Esophagus squamous epithelium (tissue), 4 donors: Measurements from ENCODE around the gene FNDC3B.

Experiments
- POLR2A ChIP-seq, 4 donors: fragments of 450-650 bp; IDR thresholded peaks; one replicate each; pipeline ENCODE4 v1.6.1; 2017; ENCODE audit warnings: antibody characterized with exemption in 4 of 4, mild to moderate bottlenecking in 4 of 4, moderate library complexity in 3 of 4
- TF ChIP-seq, protein P1 (sequence below), 6 experiments: fragments of 450-650 bp in 4 of 6; fragments of 200-600 bp in 2 of 6; sonication (generic) in 2 of 6; IDR thresholded peaks; one replicate each; pipeline ENCODE4 v1.5.1; 2016 to 2019; ENCODE audit warnings: antibody characterized with exemption in 6 of 6, mild to moderate bottlenecking in 4 of 6, moderate library complexity in 4 of 6

DNA sequence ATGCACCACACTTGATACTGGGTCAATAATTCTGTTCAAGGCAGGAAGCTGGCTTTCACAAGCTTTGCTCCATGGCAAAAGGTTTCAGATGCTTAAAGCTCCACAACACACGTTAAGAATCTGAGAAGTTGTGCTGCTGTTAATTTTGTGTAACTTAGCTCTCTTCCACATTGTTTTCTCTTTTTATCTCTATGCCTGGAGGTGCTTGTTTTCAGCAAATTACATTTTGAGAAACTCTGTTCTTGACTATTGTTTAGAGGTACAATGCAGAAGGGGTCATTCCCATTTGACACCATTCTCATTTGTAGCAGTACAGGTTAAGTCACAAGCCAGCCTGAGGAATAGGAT, 156.0 kb downstream of the FNDC3B start:
- TF ChIP-seq POLR2A (IDR thresholded peaks at IDR 0.05) = no peak
- TF ChIP-seq, protein P1, sequence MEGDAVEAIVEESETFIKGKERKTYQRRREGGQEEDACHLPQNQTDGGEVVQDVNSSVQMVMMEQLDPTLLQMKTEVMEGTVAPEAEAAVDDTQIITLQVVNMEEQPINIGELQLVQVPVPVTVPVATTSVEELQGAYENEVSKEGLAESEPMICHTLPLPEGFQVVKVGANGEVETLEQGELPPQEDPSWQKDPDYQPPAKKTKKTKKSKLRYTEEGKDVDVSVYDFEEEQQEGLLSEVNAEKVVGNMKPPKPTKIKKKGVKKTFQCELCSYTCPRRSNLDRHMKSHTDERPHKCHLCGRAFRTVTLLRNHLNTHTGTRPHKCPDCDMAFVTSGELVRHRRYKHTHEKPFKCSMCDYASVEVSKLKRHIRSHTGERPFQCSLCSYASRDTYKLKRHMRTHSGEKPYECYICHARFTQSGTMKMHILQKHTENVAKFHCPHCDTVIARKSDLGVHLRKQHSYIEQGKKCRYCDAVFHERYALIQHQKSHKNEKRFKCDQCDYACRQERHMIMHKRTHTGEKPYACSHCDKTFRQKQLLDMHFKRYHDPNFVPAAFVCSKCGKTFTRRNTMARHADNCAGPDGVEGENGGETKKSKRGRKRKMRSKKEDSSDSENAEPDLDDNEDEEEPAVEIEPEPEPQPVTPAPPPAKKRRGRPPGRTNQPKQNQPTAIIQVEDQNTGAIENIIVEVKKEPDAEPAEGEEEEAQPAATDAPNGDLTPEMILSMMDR (IDR thresholded peaks at IDR 0.05) = no peak
